Liver (tissue), 3 donors: Measurements from ENCODE around the gene LOXL3.

Experiments
- FOXA2 ChIP-seq: IDR thresholded peaks from 2 replicates; pipeline ENCODE4 v1.6.1; 2016; ENCODE audit warnings: antibody characterized with exemption
- HNF4A ChIP-seq, 2 donors: conservative IDR thresholded peaks; 2 replicates each; pipeline ENCODE4 v1.6.1; 2016; ENCODE audit warnings: antibody characterized with exemption in 2 of 2, mild to moderate bottlenecking in 2 of 2
- YY1 ChIP-seq: IDR thresholded peaks from 2 replicates; pipeline ENCODE4 v1.6.1; 2016; ENCODE audit warnings: antibody characterized with exemption, mild to moderate bottlenecking
- TF ChIP-seq, protein P1 (sequence below): fragments of 150-350 bp; IDR thresholded peaks from 2 replicates; pipeline ENCODE4 v1.5.1; 2017; ENCODE audit warnings: improper control_type of control experiment, low read depth, low read length; ENCODE audit not compliant: missing input control
- donor health status: healthy.
- donor health status: healthy.

DNA sequence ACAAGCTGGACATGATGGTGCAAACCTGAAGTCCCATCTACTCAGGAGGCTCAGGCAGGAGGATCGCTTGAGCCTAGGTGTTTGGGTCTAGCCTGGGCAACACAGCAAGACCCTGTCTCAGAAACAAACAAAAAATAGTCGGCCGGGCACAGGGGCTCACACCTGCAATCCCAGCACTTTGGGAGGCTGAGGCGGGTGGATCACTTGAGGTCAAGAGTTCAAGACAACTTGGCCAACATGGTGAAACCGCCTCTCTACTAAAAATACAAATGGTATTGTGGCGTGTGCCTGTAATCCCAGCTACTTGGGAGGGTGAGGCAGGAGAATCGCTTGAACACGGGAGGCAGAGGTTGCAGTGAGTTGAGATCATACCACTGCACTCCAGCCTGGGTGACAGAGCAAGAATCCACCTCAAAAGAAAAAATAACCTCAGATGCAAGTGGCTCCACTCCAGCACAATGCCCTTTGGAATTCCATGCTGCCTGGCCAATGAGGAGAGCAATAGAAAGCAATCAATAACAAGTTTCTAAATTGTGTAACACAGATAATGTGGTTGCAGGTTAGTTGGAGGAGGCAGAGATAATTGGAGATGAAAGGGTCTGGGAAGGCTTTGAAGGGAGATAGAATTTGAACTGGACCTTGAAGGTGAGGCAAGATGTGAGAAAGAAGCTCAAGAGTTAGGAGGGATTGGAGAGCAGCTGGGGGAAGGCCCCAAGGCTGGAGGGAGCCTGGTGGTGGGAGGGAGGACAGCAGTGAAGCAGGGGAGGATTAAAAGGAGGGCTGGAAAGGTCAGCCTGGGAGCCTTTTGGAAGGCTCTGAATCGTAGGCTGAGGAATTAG, 64.9 kb downstream of the LOXL3 start:
- TF ChIP-seq HNF4A (conservative IDR thresholded peaks at IDR 0.05) (peak; percentile 91 to 95), FOXA2 (peak; percentile 25), YY1 (peak; percentile 66)
- TF ChIP-seq, protein P1, sequence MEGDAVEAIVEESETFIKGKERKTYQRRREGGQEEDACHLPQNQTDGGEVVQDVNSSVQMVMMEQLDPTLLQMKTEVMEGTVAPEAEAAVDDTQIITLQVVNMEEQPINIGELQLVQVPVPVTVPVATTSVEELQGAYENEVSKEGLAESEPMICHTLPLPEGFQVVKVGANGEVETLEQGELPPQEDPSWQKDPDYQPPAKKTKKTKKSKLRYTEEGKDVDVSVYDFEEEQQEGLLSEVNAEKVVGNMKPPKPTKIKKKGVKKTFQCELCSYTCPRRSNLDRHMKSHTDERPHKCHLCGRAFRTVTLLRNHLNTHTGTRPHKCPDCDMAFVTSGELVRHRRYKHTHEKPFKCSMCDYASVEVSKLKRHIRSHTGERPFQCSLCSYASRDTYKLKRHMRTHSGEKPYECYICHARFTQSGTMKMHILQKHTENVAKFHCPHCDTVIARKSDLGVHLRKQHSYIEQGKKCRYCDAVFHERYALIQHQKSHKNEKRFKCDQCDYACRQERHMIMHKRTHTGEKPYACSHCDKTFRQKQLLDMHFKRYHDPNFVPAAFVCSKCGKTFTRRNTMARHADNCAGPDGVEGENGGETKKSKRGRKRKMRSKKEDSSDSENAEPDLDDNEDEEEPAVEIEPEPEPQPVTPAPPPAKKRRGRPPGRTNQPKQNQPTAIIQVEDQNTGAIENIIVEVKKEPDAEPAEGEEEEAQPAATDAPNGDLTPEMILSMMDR: peak; percentile 13
